Kidney (tissue), 14 donors: Measurements from ENCODE around the gene XIRP2. TPM values are rescaled to one million over a fixed set of nuclear protein-coding genes. Genes with fewer than 3 reads are reported as not detected.

Experiments
- DNase-seq, 5 donors: peaks; one replicate each; pipeline ENCODE4 v3.0.0-alpha.2; 2013 to 2020
- FAIRE-seq: peaks from 2 replicates; lab custom pipeline; 2012; peaks lifted over from hg19 to GRCh38; lab: Jason Lieb, UNC
- H3K27ac ChIP-seq, 2 donors: one replicate each; pipeline ENCODE4 v1.7.0; 2013; ENCODE audit warnings: low read depth in 2 of 2, low read length in 2 of 2, inconsistent platforms in 1 of 2
- H3K27me3 ChIP-seq: one replicate; pipeline ENCODE4 v1.7.1; 2013; ENCODE audit warnings: low read length, inconsistent platforms; ENCODE audit not compliant: control insufficient read depth, insufficient read depth
- H3K36me3 ChIP-seq, 3 donors: one replicate each; pipeline versions ENCODE4 v1.7.0 to v1.7.1; 2013; ENCODE audit warnings: low read length in 3 of 3, control low read depth in 1 of 3, inconsistent platforms in 1 of 3; ENCODE audit not compliant: insufficient read depth in 3 of 3, control insufficient read depth in 2 of 3
- H3K4me1 ChIP-seq, 3 donors: one replicate each; pipeline versions ENCODE4 v1.7.0 to v1.7.1; 2013; ENCODE audit warnings: low read length in 3 of 3, inconsistent platforms in 1 of 3, low read depth in 1 of 3; ENCODE audit not compliant: control insufficient read depth in 2 of 3, insufficient read depth in 2 of 3
- H3K4me3 ChIP-seq, 3 donors: one replicate each; pipeline versions ENCODE4 v1.7.0 to v1.8.1; 2013; ENCODE audit warnings: low read length in 3 of 3, control low read depth in 1 of 3, inconsistent platforms in 1 of 3
- H3K9ac ChIP-seq, 3 donors: one replicate each; pipeline versions ENCODE4 v1.7.0 to v1.7.1; 2013; ENCODE audit warnings: low read length in 3 of 3, control low read depth in 1 of 3, inconsistent platforms in 1 of 3
- H3K9me3 ChIP-seq, 3 donors: one replicate each; pipeline versions ENCODE4 v1.7.0 to v1.7.1; 2013; ENCODE audit warnings: low read length in 3 of 3, control low read depth in 1 of 3, inconsistent platforms in 1 of 3; ENCODE audit not compliant: control insufficient read depth in 2 of 3, insufficient read depth in 1 of 3
- intact Hi-C: fragments of 100-400 bp; cut with DNase I; formaldehyde crosslinking; loops from one replicate; pipeline ENCODE4 v1.11.1; 2022
- polyA plus RNA-seq: library from polyadenylated mRNA; stranded (reverse); fragments of 350-450 nt; fragmentation: Illumina TruSeq; extraction: RNeasy Lipid Tissue Mini Kit (QIAGEN cat#74804); gene quantifications from one replicate; pipeline ENCODE4 v1.2.3, GENCODE V29; 2014; ENCODE audit warnings: low read depth, low replicate concordance; ENCODE audit not compliant: insufficient read depth
- total RNA-seq: library from RNA; stranded (reverse); fragmentation: NEBNext Ultra II Directional; extraction: Animal tissue kit (Norgen Biotek cat#: 25700); gene quantifications from one replicate; pipeline ENCODE4 v1.2.1, GENCODE V29; 2021
- TF ChIP-seq, protein P1 (sequence below): IDR thresholded peaks from 3 replicates; pipeline ENCODE4 v1.5.1; 2012; ENCODE audit warnings: mild to moderate bottlenecking, moderate library complexity, borderline replicate concordance; ENCODE audit not compliant: insufficient read depth; ENCODE audit errors: extremely low read depth
- donor health status: control.
- donor health status: control.
- donor health status: control.
- donor health status: control.
- donor health status: control.
- donor health status: DM: yes; HTN: yes; CAD: no.
- donor health status: Normal renal cell carcinoma (clear cell type).

The XIRP2 gene
- total and polyA plus RNA-seq, 2 donors from 2014 or later: not detected

DNA sequence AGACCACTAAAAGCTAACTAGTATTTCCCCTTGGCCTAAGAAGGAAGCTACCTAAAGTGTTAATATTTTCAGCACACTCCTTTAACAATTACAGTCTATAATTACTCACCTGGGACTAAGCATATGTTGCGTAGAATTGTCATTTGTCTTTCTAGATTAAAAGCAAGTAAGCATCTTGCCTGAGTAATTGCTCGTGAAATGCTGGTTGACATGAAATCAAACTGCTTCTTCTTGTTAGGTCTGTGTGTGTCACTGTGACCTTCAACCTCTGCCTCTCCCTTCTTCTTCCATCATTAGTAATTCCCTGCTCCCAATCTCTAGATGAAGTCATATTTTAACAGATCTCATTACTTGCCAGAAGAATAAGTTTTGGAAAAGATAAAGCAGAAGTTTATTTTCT lies 212.2 kb downstream of the XIRP2 start:
- Histone ChIP-seq H3K27me3 (no peaks in the 10 kb centered on the region), H3K4me1 (no peaks in the 10 kb centered on the region), H3K4me3 (no peak overlapping the region), H3K27ac (no peak overlapping the region), H3K9ac (no peak overlapping the region), H3K9me3 (no peaks in the 10 kb centered on the region), H3K36me3 (no peaks in the 10 kb centered on the region)
- TF ChIP-seq, protein P1, sequence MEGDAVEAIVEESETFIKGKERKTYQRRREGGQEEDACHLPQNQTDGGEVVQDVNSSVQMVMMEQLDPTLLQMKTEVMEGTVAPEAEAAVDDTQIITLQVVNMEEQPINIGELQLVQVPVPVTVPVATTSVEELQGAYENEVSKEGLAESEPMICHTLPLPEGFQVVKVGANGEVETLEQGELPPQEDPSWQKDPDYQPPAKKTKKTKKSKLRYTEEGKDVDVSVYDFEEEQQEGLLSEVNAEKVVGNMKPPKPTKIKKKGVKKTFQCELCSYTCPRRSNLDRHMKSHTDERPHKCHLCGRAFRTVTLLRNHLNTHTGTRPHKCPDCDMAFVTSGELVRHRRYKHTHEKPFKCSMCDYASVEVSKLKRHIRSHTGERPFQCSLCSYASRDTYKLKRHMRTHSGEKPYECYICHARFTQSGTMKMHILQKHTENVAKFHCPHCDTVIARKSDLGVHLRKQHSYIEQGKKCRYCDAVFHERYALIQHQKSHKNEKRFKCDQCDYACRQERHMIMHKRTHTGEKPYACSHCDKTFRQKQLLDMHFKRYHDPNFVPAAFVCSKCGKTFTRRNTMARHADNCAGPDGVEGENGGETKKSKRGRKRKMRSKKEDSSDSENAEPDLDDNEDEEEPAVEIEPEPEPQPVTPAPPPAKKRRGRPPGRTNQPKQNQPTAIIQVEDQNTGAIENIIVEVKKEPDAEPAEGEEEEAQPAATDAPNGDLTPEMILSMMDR: no peak
- FAIRE-seq (no peak), DNase-seq (no peak)
- intact Hi-C loops: no loop called here

DNA sequence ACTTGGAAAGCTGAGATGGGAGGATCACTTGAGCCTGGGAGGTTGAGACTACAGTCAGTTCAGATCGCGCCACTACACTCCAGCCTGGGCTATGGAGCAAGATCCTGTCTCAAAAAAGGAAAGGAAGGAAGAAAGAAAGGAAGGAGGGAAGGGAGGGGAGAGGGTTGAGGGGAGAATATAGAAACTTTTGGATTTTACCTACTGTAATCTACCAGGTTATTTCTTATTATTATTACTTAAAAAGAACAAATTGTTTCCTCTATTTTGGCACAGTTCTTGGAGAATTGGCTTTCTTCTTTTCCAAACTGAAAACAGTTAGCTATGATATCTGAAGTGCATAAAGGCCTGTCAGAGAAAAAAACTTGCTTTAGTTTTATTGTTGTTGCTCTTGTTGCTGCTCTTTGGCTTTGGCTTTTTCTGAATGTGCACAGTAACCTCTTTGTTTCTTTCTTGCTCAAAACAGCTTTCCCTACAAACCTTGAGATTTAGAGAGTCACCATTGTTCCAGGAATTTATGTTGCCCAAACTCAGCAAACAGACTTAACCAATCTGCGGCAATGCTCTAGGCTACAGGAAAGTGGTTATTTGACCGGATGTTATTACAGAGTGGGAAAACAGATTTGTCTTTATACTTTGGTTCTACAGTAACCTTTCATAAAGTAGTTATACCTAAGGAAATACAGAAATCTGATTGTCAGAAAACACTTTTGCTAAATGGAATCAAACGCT lies 214.9 kb downstream of the XIRP2 start:
- FAIRE-seq (no peak), DNase-seq (peak in 2 of 5 donors; percentile 3 to 5)
- TF ChIP-seq, protein P1: no peak
- Histone ChIP-seq H3K4me3 (no peak overlapping the region), H3K27ac (no peak overlapping the region), H3K27me3 (no peaks in the 10 kb centered on the region), H3K9me3 (peaks cover 0 to 3% (median 0%) of the 10 kb centered on the region in 3 donors), H3K9ac (no peak overlapping the region), H3K36me3 (no peaks in the 10 kb centered on the region), H3K4me1 (no peaks in the 10 kb centered on the region)
- intact Hi-C loops: no loop called here

DNA sequence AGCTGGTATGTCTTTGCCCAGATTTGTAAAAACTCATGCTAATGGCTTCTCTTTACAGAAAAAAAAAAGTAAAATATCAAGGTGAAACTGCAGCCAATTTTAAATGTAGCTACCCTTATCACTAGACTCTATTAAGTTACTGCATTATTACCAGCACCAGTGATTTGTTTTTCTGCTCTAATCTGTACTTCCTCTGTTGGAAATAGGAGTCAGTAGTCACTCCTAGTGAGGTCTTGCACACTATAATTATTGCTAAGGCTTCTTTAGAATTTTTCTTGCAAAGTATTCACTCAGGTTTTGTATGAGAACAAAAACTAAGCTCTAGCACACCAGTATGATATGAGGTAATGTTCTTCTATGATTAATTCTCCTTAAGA lies 215.5 kb downstream of the XIRP2 start:
- H3K4me3 ChIP-seq: no peak overlapping the region
- no peak overlapping the region for H3K27ac ChIP-seq
- no peak for FAIRE-seq

More for the DNA sequence above, 215.5 kb downstream of the XIRP2 start:
- no peak overlapping the region for H3K9ac ChIP-seq
- intact Hi-C loops: no loop called here
- no peaks in the 10 kb centered on the region for H3K27me3 ChIP-seq
- no peaks in the 10 kb centered on the region for H3K4me1 ChIP-seq
- DNase-seq: no peak
- peaks cover 0 to 3% (median 0%) of the 10 kb centered on the region in 3 donors for H3K9me3 ChIP-seq
- TF ChIP-seq, protein P1: no peak
- no peaks in the 10 kb centered on the region for H3K36me3 ChIP-seq
